IMR-90 (cell line): Measurements from ENCODE around the gene PHF21B. TPM values are rescaled to one million over a fixed set of nuclear protein-coding genes. Genes with fewer than 3 reads are reported as not detected.

ENCODE experiments used
- ATAC-seq: fragments of 200-7000 bp; cut with Tn5 transposase; 2 replicates; pipeline ENCODE4 v1.9.1; 2020; ENCODE audit warnings: low read depth, mild to moderate bottlenecking, moderate library complexity
- BruUV-seq: library from RNA; stranded (reverse); fragments of 400-500 nt; replicated peaks from 2 replicates; lab custom pipeline; 2021; lab: Mats Ljungman, UMichigan
- CTCF ChIA-PET: fragments of 300-600 bp; formaldehyde crosslinking; extraction: SDS; loops from one replicate; lab custom pipeline; 2021; ENCODE audit warnings: antibody characterized with exemption; lab: Yijun Ruan, JAX
- POLR2A ChIA-PET: fragments of 300-600 bp; sonication (Branson Sonifier 250); formaldehyde crosslinking; loops from one replicate; lab custom pipeline; 2022; ENCODE audit warnings: antibody characterized with exemption; ENCODE audit not compliant: unreplicated experiment; lab: Charles Lee
- DNase-seq: peaks from one replicate; pipeline ENCODE4 v3.0.0; 2013
- H2AFZ ChIP-seq: replicated peaks from 2 replicates; pipeline ENCODE3; 2013; ENCODE audit warnings: low read length, mild to moderate bottlenecking; ENCODE audit not compliant: poor library complexity
- H2AK5ac ChIP-seq: 2 replicates; pipeline ENCODE4 v1.6.1; 2013; ENCODE audit warnings: low read depth, low read length, inconsistent platforms
- H2AK9ac ChIP-seq: replicated peaks from 2 replicates; pipeline ENCODE3; 2013; ENCODE audit warnings: mild to moderate bottlenecking, low read depth, low read length, moderate library complexity; ENCODE audit not compliant: poor library complexity
- H2BK120ac ChIP-seq: 2 replicates; pipeline ENCODE4 v1.6.1; 2013; ENCODE audit warnings: low read depth, low read length, inconsistent platforms
- H2BK15ac ChIP-seq: 3 replicates; pipeline ENCODE4 v1.6.1; 2013; ENCODE audit warnings: low read depth, low read length, inconsistent platforms
- H2BK20ac ChIP-seq: 2 replicates; pipeline ENCODE4 v1.6.1; 2013; ENCODE audit warnings: low read depth, mild to moderate bottlenecking, inconsistent platforms, low read length, moderate library complexity
- H2BK5ac ChIP-seq: 2 replicates; pipeline ENCODE4 v1.6.1; 2013; ENCODE audit warnings: mild to moderate bottlenecking, low read depth, low read length, inconsistent platforms; ENCODE audit not compliant: poor library complexity, severe bottlenecking
- H3K14ac ChIP-seq: replicated peaks from 2 replicates; pipeline ENCODE4 v1.6.1; 2013; ENCODE audit warnings: low read depth, low read length, inconsistent platforms
- H3K18ac ChIP-seq: 2 replicates; pipeline ENCODE4 v1.6.1; 2013; ENCODE audit warnings: low read depth, low read length, control low read depth
- H3K23ac ChIP-seq: 2 replicates; pipeline ENCODE4 v1.6.1; 2013; ENCODE audit warnings: low read depth, low read length, inconsistent platforms
- H3K27ac ChIP-seq: 2 replicates; pipeline ENCODE4 v1.5.1; 2013; ENCODE audit warnings: mild to moderate bottlenecking, control low read depth, low read length; ENCODE audit not compliant: insufficient read depth
- H3K27me3 ChIP-seq: 2 replicates; pipeline ENCODE4 v1.6.1; 2013; ENCODE audit warnings: low read length; ENCODE audit not compliant: control insufficient read depth, insufficient read depth
- H3K36me3 ChIP-seq: 2 replicates; pipeline ENCODE4 v1.6.1; 2013; ENCODE audit warnings: low read length, mixed read lengths; ENCODE audit not compliant: control insufficient read depth, insufficient read depth
- H3K4ac ChIP-seq: 2 replicates; pipeline ENCODE4 v1.6.1; 2013; ENCODE audit warnings: low read depth, low read length, inconsistent platforms
- H3K4me1 ChIP-seq: 2 replicates; pipeline ENCODE4 v1.6.1; 2013; ENCODE audit warnings: low read length, mixed read lengths; ENCODE audit not compliant: control insufficient read depth, insufficient read depth
- H3K4me2 ChIP-seq: 2 replicates; pipeline ENCODE4 v1.6.1; 2013; ENCODE audit warnings: low read depth, mild to moderate bottlenecking, control low read depth, low read length, moderate library complexity
- H3K4me3 ChIP-seq: 2 replicates; pipeline ENCODE4 v1.5.1; 2013; ENCODE audit warnings: low read depth, mild to moderate bottlenecking, control low read depth, low read length, moderate library complexity; ENCODE audit not compliant: insufficient read depth
- H3K56ac ChIP-seq: 2 replicates; pipeline ENCODE4 v1.6.1; 2013; ENCODE audit warnings: low read length, inconsistent platforms; ENCODE audit not compliant: insufficient read depth; ENCODE audit errors: extremely low read depth
- H3K79me1 ChIP-seq, 2 experiments: 2 replicates each; pipeline ENCODE4 v1.6.1; 2013; ENCODE audit warnings: low read length in 2 of 2, inconsistent platforms in 1 of 2, low read depth in 1 of 2
- H3K9ac ChIP-seq: 2 replicates; pipeline ENCODE4 v1.6.1; 2013; ENCODE audit warnings: low read depth, low read length, control low read depth
- H3K9me1 ChIP-seq: 2 replicates; pipeline ENCODE4 v1.6.1; 2013; ENCODE audit warnings: low read length, inconsistent platforms; ENCODE audit not compliant: insufficient read depth
- H3K9me3 ChIP-seq: 2 replicates; pipeline ENCODE4 v1.6.1; 2013; ENCODE audit warnings: low read length; ENCODE audit not compliant: control insufficient read depth, insufficient read depth
- H4K20me1 ChIP-seq: 2 replicates; pipeline ENCODE4 v1.6.1; 2013; ENCODE audit warnings: low read length, inconsistent platforms; ENCODE audit not compliant: insufficient read depth
- H4K5ac ChIP-seq: 2 replicates; pipeline ENCODE4 v1.6.1; 2013; ENCODE audit warnings: mild to moderate bottlenecking, low read depth, low read length, control low read depth
- H4K8ac ChIP-seq, 2 experiments: 2 replicates each; pipeline ENCODE4 v1.6.1; 2013; ENCODE audit warnings: low read depth in 2 of 2, low read length in 2 of 2, control low read depth in 1 of 2, inconsistent platforms in 1 of 2
- H4K91ac ChIP-seq: 2 replicates; pipeline ENCODE4 v1.6.1; 2013; ENCODE audit warnings: low read depth, low read length, inconsistent platforms; ENCODE audit not compliant: insufficient read depth
- CHD1 ChIP-seq: IDR thresholded peaks from 2 replicates; pipeline ENCODE4 v1.6.1; 2012; ENCODE audit warnings: low read depth, low read length, improper control_type of control experiment
- CTCF ChIP-seq: conservative IDR thresholded peaks from 2 replicates; pipeline ENCODE4 v1.5.1; 2012; ENCODE audit warnings: mild to moderate bottlenecking, low read depth, low read length, improper control_type of control experiment
- ELK1 ChIP-seq: fragments of 150-350 bp; IDR thresholded peaks from 2 replicates; pipeline ENCODE4 v1.6.1; 2016; ENCODE audit warnings: low read depth, mild to moderate bottlenecking, low read length, moderate library complexity, borderline replicate concordance
- FOS ChIP-seq: fragments of 150-350 bp; IDR thresholded peaks from 2 replicates; pipeline ENCODE4 v1.6.1; 2016; ENCODE audit warnings: low read depth, low read length
- MAFK ChIP-seq: IDR thresholded peaks from 2 replicates; pipeline ENCODE4 v1.6.1; 2012; ENCODE audit warnings: low read depth, low read length, improper control_type of control experiment
- NFE2L2 ChIP-seq: fragments of 150-350 bp; IDR thresholded peaks from 2 replicates; pipeline ENCODE4 v1.6.1; 2016; ENCODE audit warnings: low read depth, mild to moderate bottlenecking, low read length
- RAD21 ChIP-seq: IDR thresholded peaks from 2 replicates; pipeline ENCODE4 v1.6.1; 2012; ENCODE audit warnings: low read length, improper control_type of control experiment
- SMC3 ChIP-seq: fragments of 150-350 bp; IDR thresholded peaks from 2 replicates; pipeline ENCODE4 v1.6.1; 2016; ENCODE audit warnings: low read depth, mild to moderate bottlenecking, antibody characterized with exemption, low read length, moderate library complexity
- WGBS, 2 experiments: methylation state at CpG; one replicate each; pipeline versions ENCODE4 v1.1.5 to v1.1.7; 2013; ENCODE audit warnings: missing lambda C conversion rate in 2 of 2; ENCODE audit not compliant: insufficient read length in 1 of 2; ENCODE audit errors: extremely low coverage in 2 of 2; 5-methylcytosine and 5-hydroxymethylcytosine counted together
- dilution Hi-C: fragments of 300-500 bp; cut with HindIII; formaldehyde crosslinking; loops from one replicate; pipeline ENCODE4 v1.14.3; 2018; ENCODE audit warnings: low sequenced_read_pairs; ENCODE audit not compliant: unreplicated experiment
- in situ Hi-C: fragments of 300-500 bp; cut with MboI; formaldehyde crosslinking; loops from 3 replicates; pipeline ENCODE4 v1.14.3; 2019; ENCODE audit warnings: low sequenced_read_pairs, inconsistent platforms, mixed read lengths
- intact Hi-C: fragments of 100-400 bp; cut with micrococcal nuclease; formaldehyde crosslinking; loops from 2 replicates; pipeline ENCODE4 v1.10.0; 2022
- polyA plus RNA-seq, 3 experiments: library from polyadenylated mRNA; depleted of rRNA; stranded (reverse); fragments of >200 nt; gene quantifications; 2 replicates each; pipeline ENCODE4 v1.2.3, GENCODE V29; 2012; ENCODE audit warnings: low replicate concordance in 1 of 3
- total RNA-seq: library from RNA; depleted of rRNA; stranded (reverse); fragments of >200 nt; gene quantifications from 2 replicates; pipeline ENCODE4 v1.2.3, GENCODE V29; 2012

The PHF21B gene
- total and polyA plus RNA-seq, 2 of the 4 experiments (the other 2 are of a cell fraction): 0.02 TPM; not detected in 1

GRCh38 chr22:45051419-45051818 lies 41.6 kb upstream of the PHF21B start:
- Histone ChIP-seq H3K9ac (no peak overlapping the region), H2BK5ac (no peak overlapping the region), H3K4me3 (no peak overlapping the region), H3K14ac (no peak overlapping the region), H2AK5ac (no peak overlapping the region), H3K4ac (no peak overlapping the region), H2BK15ac (no peak overlapping the region), H3K4me2 (no peak overlapping the region), H4K5ac (no peak overlapping the region), H3K9me1 (no peaks in the 10 kb centered on the region), H3K4me1 (no peaks in the 10 kb centered on the region), H4K20me1 (no peaks in the 10 kb centered on the region), H3K9me3 (no peaks in the 10 kb centered on the region), H3K18ac (no peak overlapping the region), H3K79me1 (no peaks in the 10 kb centered on the region), H4K91ac (no peak overlapping the region), H4K8ac (no peak overlapping the region), H3K36me3 (no peaks in the 10 kb centered on the region), H2BK20ac (no peak overlapping the region), H3K27ac (no peak overlapping the region), H2BK120ac (no peak overlapping the region), H3K56ac (no peak overlapping the region), H3K23ac (no peak overlapping the region), H3K27me3 (peaks cover 37% of the 10 kb centered on the region), H2AK9ac (no peak overlapping the region), H2AFZ (no peak overlapping the region)
- 64% methylated on average over 8 of the region's 8 CpGs; no CpG with 5 or more reads in 1 of the 2 experiments for WGBS, 2 experiments
- in situ Hi-C loops: no loop called here
- CTCF ChIA-PET: no interaction called here
- no peak for TF ChIP-seq FOS
- no peak for TF ChIP-seq CHD1
- no peak for TF ChIP-seq SMC3
- no peak for TF ChIP-seq RAD21
- TF ChIP-seq CTCF: no peak
- no peak for TF ChIP-seq NFE2L2
- no peak for TF ChIP-seq ELK1
- no peak for TF ChIP-seq MAFK
- dilution Hi-C loops: no loop called here
- BruUV-seq: no TSS peak
- intact Hi-C loops: no loop called here
- POLR2A ChIA-PET: no interaction called here
- ATAC-seq (no peak), DNase-seq (no peak)
